Sigmoid colon (tissue), 7 donors: ENCODE measurements around the gene STK38. TPM values are rescaled to one million over a fixed set of nuclear protein-coding genes. Genes with fewer than 3 reads are reported as not detected.

Source experiments
- DNase-seq: peaks from one replicate; pipeline ENCODE4 v3.0.0-alpha.2; 2019
- H3K27ac ChIP-seq, 4 donors: fragments of 200-600 bp; sonication (generic); one replicate each; pipeline ENCODE4 v1.5.1; 2016 to 2019; ENCODE audit warnings: mild to moderate bottlenecking in 1 of 4
- H3K27me3 ChIP-seq, 3 donors: fragments of 200-600 bp; sonication (generic); one replicate each; pipeline ENCODE4 v1.5.1; 2019; ENCODE audit warnings: mild to moderate bottlenecking in 1 of 3
- H3K36me3 ChIP-seq, 4 donors: fragments of 200-600 bp; sonication (generic); one replicate each; pipeline ENCODE4 v1.5.1; 2016 to 2019
- H3K4me1 ChIP-seq, 4 donors: fragments of 200-600 bp; sonication (generic); one replicate each; pipeline ENCODE4 v1.5.1; 2017 to 2019
- H3K4me3 ChIP-seq, 4 donors: fragments of 200-600 bp; sonication (generic); one replicate each; pipeline ENCODE4 v1.5.1; 2017 to 2019; ENCODE audit warnings: mild to moderate bottlenecking in 2 of 4, moderate library complexity in 1 of 4
- H3K9me3 ChIP-seq, 4 donors: fragments of 200-600 bp in 3 of 4; sonication (generic) in 3 of 4; one replicate each; pipeline versions ENCODE4 v1.5.1 to v1.6.1; 2013 to 2019
- EP300 ChIP-seq, 4 donors: sonication (generic); formaldehyde crosslinking; IDR thresholded peaks; one replicate each; pipeline ENCODE4 v1.6.1; 2017; ENCODE audit warnings: antibody characterized with exemption in 4 of 4
- POLR2A ChIP-seq, 2 donors: fragments of 450-650 bp; IDR thresholded peaks; one replicate each; pipeline ENCODE4 v1.6.1; 2016; ENCODE audit warnings: antibody characterized with exemption in 2 of 2, mild to moderate bottlenecking in 2 of 2, moderate library complexity in 2 of 2
- POLR2AphosphoS5 ChIP-seq, 4 donors: sonication (generic); formaldehyde crosslinking; IDR thresholded peaks; one replicate each; pipeline ENCODE4 v1.6.1; 2017; ENCODE audit warnings: antibody characterized with exemption in 4 of 4
- WGBS, 2 donors: extraction: QIAGEN DNeasy Blood & Tissue Kit; methylation state at CpG; one replicate each; pipeline ENCODE4 v1.1.7; 2013; 5-methylcytosine and 5-hydroxymethylcytosine counted together
- intact Hi-C: fragments of 100-400 bp; cut with DNase I; formaldehyde crosslinking; loops from one replicate; pipeline ENCODE4 v1.15.1; 2023
- polyA plus RNA-seq, 3 donors: library from polyadenylated mRNA; stranded (reverse); fragments of 200-250 nt; gene quantifications; one replicate each; pipeline ENCODE4 v1.2.3, GENCODE V29; 2013
- total RNA-seq, 4 donors: library from RNA; depleted of rRNA; stranded (reverse); fragments of >200 nt; gene quantifications; one replicate each; pipeline ENCODE4 v1.1.0, GENCODE V29; 2016
- TF ChIP-seq, protein P1 (sequence below), 4 experiments: fragments of 450-650 bp in 3 of 4; fragments of 200-600 bp in 1 of 4; IDR thresholded peaks; one replicate each; pipeline ENCODE4 v1.5.1; 2016 to 2019; ENCODE audit warnings: antibody characterized with exemption in 4 of 4, mild to moderate bottlenecking in 3 of 4, moderate library complexity in 2 of 4
- donor health status: healthy with polysubstance abuse.
- donor health status: Bipolar disorder and iron deficiency.
- donor health status: healthy.

STK38 gene
- total and polyA plus RNA-seq, 7 donors = 25.8 to 47.8 (median 36.0) TPM

DNA sequence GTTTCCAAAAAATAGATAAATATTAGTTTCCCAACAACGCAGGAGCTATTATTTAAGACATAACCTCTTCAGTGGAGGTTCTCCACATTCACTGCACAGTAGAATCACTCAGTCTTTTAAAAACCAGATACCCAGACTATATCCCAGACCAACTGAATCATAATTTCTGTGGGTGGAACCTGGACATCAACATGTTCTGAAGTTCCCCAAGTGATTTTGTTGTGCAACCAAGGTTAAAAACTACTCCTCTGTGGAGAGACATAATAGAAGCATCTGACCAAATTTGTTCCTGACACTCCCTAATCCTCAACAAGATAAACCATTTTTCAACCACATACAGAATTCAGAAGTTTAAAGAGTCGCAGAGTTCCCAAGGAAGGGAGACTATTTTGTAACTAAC, 42.3 kb downstream of the STK38 start:
- no peak overlapping the region for H3K27ac ChIP-seq
- H3K9me3 ChIP-seq = no peaks in the 10 kb centered on the region
- TF ChIP-seq POLR2A (IDR thresholded peaks at IDR 0.05) (no peak), POLR2AphosphoS5 (IDR thresholded peaks at IDR 0.05) (no peak)
- peaks cover 0 to 66% (median 5%) of the 10 kb centered on the region in 4 donors for H3K36me3 ChIP-seq
- intact Hi-C loops = no loop called here
- 96% methylated on average over 2 of the region's 2 CpGs for WGBS, 2 donors
- no peak overlapping the region for H3K4me3 ChIP-seq
- no peaks in the 10 kb centered on the region for H3K27me3 ChIP-seq
- DNase-seq = no peak
- H3K4me1 ChIP-seq = no peaks in the 10 kb centered on the region

DNA sequence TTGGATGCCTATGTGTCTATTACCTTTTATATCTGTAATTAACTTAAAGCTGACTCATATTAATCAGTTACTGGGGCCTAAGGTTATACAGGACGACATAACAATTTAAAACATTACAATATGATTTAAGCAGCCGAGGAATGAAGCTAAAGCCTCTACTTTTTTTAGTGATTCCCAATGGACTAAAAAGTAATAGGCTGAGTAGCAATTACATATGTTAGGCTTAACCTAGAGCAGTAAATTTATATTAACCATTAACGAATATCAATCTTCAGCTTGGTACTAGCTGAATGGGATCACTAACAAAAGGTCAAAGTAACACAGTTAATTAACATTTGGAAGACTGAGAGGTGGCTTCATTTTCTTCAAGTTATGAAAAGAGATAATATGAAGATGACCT, 43.1 kb downstream of the STK38 start:
- no peak for DNase-seq
- no peaks in the 10 kb centered on the region for H3K9me3 ChIP-seq
- no peaks in the 10 kb centered on the region for H3K4me1 ChIP-seq
- H3K4me3 ChIP-seq = no peak overlapping the region
- intact Hi-C loops = no loop called here
- WGBS, 2 donors = 25 to 74% methylated on average over 3 of the region's 3 CpGs
- TF ChIP-seq EP300 (IDR thresholded peaks at IDR 0.05) = no peak
- TF ChIP-seq, protein P1, sequence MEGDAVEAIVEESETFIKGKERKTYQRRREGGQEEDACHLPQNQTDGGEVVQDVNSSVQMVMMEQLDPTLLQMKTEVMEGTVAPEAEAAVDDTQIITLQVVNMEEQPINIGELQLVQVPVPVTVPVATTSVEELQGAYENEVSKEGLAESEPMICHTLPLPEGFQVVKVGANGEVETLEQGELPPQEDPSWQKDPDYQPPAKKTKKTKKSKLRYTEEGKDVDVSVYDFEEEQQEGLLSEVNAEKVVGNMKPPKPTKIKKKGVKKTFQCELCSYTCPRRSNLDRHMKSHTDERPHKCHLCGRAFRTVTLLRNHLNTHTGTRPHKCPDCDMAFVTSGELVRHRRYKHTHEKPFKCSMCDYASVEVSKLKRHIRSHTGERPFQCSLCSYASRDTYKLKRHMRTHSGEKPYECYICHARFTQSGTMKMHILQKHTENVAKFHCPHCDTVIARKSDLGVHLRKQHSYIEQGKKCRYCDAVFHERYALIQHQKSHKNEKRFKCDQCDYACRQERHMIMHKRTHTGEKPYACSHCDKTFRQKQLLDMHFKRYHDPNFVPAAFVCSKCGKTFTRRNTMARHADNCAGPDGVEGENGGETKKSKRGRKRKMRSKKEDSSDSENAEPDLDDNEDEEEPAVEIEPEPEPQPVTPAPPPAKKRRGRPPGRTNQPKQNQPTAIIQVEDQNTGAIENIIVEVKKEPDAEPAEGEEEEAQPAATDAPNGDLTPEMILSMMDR (IDR thresholded peaks at IDR 0.05) = no peak
- no peak for TF ChIP-seq POLR2A (IDR thresholded peaks at IDR 0.05)
- no peak for TF ChIP-seq POLR2AphosphoS5 (IDR thresholded peaks at IDR 0.05)
- H3K36me3 ChIP-seq = peaks cover 0 to 70% (median 5%) of the 10 kb centered on the region in 4 donors
- H3K27ac ChIP-seq = no peak overlapping the region
- H3K27me3 ChIP-seq = no peaks in the 10 kb centered on the region

DNA sequence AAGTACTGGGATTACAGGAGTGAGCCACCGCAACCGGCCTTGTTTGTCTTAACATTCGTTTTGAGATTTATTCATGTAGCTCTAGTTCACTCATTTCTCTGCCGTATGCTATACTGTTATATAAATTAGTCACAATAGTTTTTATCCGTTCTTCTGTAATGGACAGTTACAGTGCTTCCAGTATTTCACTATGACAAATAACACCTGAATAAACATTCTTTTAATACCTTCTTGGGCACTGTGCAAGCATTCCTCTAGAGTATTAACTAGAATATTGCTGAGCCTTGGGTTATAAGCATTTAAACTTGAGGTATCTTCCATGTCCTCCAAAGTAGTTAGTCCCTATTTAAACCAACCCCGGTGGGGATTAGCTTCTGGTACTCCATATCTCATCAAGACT, 45.6 kb downstream of the STK38 start:
- no peak overlapping the region for H3K4me3 ChIP-seq
- no peaks in the 10 kb centered on the region for H3K27me3 ChIP-seq
- peaks cover 0 to 81% (median 15%) of the 10 kb centered on the region in 4 donors for H3K36me3 ChIP-seq
- no peaks in the 10 kb centered on the region for H3K9me3 ChIP-seq
- intact Hi-C loops = no loop called here
- DNase-seq = no peak
- 81 to 86% methylated on average over 6 of the region's 6 CpGs for WGBS, 2 donors
- TF ChIP-seq EP300 (IDR thresholded peaks at IDR 0.05) = no peak
- TF ChIP-seq POLR2AphosphoS5 (IDR thresholded peaks at IDR 0.05) = no peak
- no peaks in the 10 kb centered on the region for H3K4me1 ChIP-seq
- H3K27ac ChIP-seq = no peak overlapping the region

DNA sequence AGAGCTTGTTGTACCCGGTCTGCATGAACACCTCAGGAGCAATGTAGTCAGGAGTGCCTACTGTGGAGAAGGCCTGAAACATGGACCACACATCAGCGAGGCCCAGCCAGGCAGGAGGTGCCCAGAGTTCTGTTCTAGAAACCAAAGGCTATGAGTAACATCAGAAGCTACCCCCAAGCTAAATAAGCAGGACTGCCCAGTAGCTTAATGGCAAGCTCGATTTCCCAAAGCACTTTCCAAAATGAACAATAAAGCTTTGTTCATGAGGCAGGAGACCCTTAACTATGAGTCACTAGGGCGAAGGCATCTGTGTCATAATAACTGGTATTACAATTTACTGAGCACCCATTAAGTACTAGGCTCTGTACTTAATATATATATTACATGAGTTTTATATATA, 47.4 kb downstream of the STK38 start:
- no peaks in the 10 kb centered on the region for H3K9me3 ChIP-seq
- H3K36me3 ChIP-seq = peaks cover 4 to 81% (median 24%) of the 10 kb centered on the region in 4 donors
- no peaks in the 10 kb centered on the region for H3K27me3 ChIP-seq
- H3K27ac ChIP-seq = no peak overlapping the region
- TF ChIP-seq POLR2A (IDR thresholded peaks at IDR 0.05) (no peak), POLR2AphosphoS5 (IDR thresholded peaks at IDR 0.05) (no peak), EP300 (IDR thresholded peaks at IDR 0.05) (no peak)
- TF ChIP-seq, protein P1 (IDR thresholded peaks at IDR 0.05) = no peak
- H3K4me1 ChIP-seq = no peaks in the 10 kb centered on the region
- WGBS, 2 donors = 70 to 93% methylated on average over 4 of the region's 4 CpGs
- intact Hi-C loops = no loop called here
- H3K4me3 ChIP-seq = no peak overlapping the region
- no peak for DNase-seq

DNA sequence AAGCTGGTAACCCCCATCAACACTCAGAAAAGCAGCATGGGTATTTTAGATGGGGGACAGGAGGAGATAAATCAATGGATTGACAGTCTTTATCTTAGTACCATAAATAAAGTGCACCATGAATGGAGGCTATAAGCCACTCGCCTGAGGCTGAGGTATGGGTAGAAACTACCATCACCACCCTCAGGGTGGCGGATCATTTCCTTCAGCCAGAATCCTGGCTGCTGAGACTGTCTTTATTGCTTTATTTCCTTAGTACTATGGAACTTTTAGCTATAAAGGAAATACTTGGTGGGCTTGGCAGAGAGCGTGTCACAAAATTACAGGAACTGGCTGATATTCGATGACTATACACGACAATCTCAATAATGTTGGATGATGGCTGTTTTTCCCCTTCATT, 52.2 kb downstream of the STK38 start:
- H3K9me3 ChIP-seq = no peaks in the 10 kb centered on the region
- intact Hi-C loops = no loop called here
- H3K27me3 ChIP-seq = no peaks in the 10 kb centered on the region
- H3K4me3 ChIP-seq = no peak overlapping the region
- H3K27ac ChIP-seq = no peak overlapping the region
- peaks cover 10 to 74% (median 24%) of the 10 kb centered on the region in 4 donors for H3K36me3 ChIP-seq
- DNase-seq = no peak
- TF ChIP-seq POLR2A (IDR thresholded peaks at IDR 0.05) (no peak), POLR2AphosphoS5 (IDR thresholded peaks at IDR 0.05) (no peak), EP300 (IDR thresholded peaks at IDR 0.05) (no peak)
- TF ChIP-seq, protein P1 (IDR thresholded peaks at IDR 0.05) = no peak
- no peaks in the 10 kb centered on the region for H3K4me1 ChIP-seq
- 29 to 85% methylated on average over 5 of the region's 5 CpGs for WGBS, 2 donors

DNA sequence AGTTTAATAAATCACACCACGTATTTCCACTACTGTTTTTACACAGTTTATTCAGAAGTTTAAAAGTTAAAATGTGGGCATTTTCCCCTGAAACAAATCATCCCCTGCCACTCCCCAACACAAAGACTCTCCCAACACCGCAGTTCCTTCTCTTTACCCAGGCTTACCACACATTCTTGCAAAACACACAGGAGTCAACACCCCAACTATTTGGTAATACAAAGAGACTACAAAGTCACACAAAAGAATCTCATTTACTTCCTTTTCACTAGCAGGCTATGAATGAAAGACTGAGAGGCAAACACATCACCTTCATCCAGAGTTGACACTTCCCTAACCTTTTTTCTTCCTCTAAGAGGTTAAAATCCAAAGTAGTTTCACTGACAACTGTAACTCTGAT, 53.4 kb downstream of the STK38 start:
- WGBS, 2 donors = 78 to 83% methylated on average over 2 of the region's 2 CpGs
- Histone ChIP-seq H3K27ac (peak overlapping the region in 1 of 4 donors; percentile 9), H3K4me3 (no peak overlapping the region), H3K9me3 (no peaks in the 10 kb centered on the region), H3K36me3 (peaks cover 10 to 69% (median 24%) of the 10 kb centered on the region in 4 donors), H3K4me1 (peaks cover 0 to 9% (median 0%) of the 10 kb centered on the region in 4 donors), H3K27me3 (no peaks in the 10 kb centered on the region)
- intact Hi-C loops = no loop called here
- TF ChIP-seq POLR2AphosphoS5 (IDR thresholded peaks at IDR 0.05) (no peak), EP300 (IDR thresholded peaks at IDR 0.05) (no peak), POLR2A (IDR thresholded peaks at IDR 0.05) (no peak)
- TF ChIP-seq, protein P1 (IDR thresholded peaks at IDR 0.05) = no peak
- no peak for DNase-seq
